H1 (cell line): ENCODE measurements around the gene ARHGAP6. TPM values are rescaled to one million over a fixed set of nuclear protein-coding genes. Genes with fewer than 3 reads are reported as not detected.

Experiments used
- CTCF ChIA-PET: fragments of 300-600 bp; sonication (Branson Sonifier 250); formaldehyde crosslinking; loops from one replicate; lab custom pipeline; 2021; ENCODE audit not compliant: partially characterized antibody; lab: Charles Lee
- POLR2A ChIA-PET: fragments of 300-600 bp; sonication (Branson Sonifier 250); formaldehyde crosslinking; loops from one replicate; lab custom pipeline; 2021; ENCODE audit warnings: inconsistent platforms; ENCODE audit not compliant: partially characterized antibody; lab: Charles Lee
- DNase-seq, 2 experiments: peaks; one replicate each; pipeline versions ENCODE4 v3.0.0 to v3.0.0-alpha.2; 2010 to 2022; ENCODE audit warnings: low spot score in 2 of 2, low read depth in 1 of 2, mixed read lengths in 1 of 2
- FAIRE-seq: peaks from 2 replicates; lab custom pipeline; 2011; peaks lifted over from hg19 to GRCh38; lab: Jason Lieb, UNC
- H2AFZ ChIP-seq: 2 replicates; pipeline ENCODE4 v1.8.1; 2012; ENCODE audit warnings: low read length, inconsistent platforms
- H2AK5ac ChIP-seq: 2 replicates; pipeline ENCODE4 v1.6.1; 2013; ENCODE audit warnings: low read depth, low read length
- H2BK120ac ChIP-seq: replicated peaks from 2 replicates; pipeline ENCODE3; 2013; ENCODE audit warnings: low read depth, low read length, inconsistent platforms
- H2BK12ac ChIP-seq: 2 replicates; pipeline ENCODE4 v1.6.1; 2013; ENCODE audit warnings: low read depth, low read length
- H2BK15ac ChIP-seq: 2 replicates; pipeline ENCODE4 v1.6.1; 2013; ENCODE audit warnings: low read length
- H2BK20ac ChIP-seq: 2 replicates; pipeline ENCODE4 v1.6.1; 2013; ENCODE audit warnings: low read length
- H2BK5ac ChIP-seq: 2 replicates; pipeline ENCODE4 v1.6.1; 2013; ENCODE audit warnings: low read depth, low read length
- H3K14ac ChIP-seq: 2 replicates; pipeline ENCODE4 v1.6.1; 2013; ENCODE audit warnings: inconsistent platforms; ENCODE audit not compliant: insufficient read length
- H3K18ac ChIP-seq: 2 replicates; pipeline ENCODE4 v1.6.1; 2013; ENCODE audit warnings: low read length; ENCODE audit errors: extremely low read depth
- H3K23ac ChIP-seq: 2 replicates; pipeline ENCODE4 v1.6.1; 2013; ENCODE audit warnings: inconsistent platforms; ENCODE audit not compliant: insufficient read length
- H3K23me2 ChIP-seq: 2 replicates; pipeline ENCODE4 v1.6.1; 2013; ENCODE audit warnings: low read depth, low read length
- H3K27ac ChIP-seq: 2 replicates; pipeline ENCODE4 v1.6.1; 2011; ENCODE audit warnings: low read depth, low read length, inconsistent platforms
- H3K27me3 ChIP-seq, 4 experiments: replicated peaks in 1 of 4; 1 replicate in 1 of 4; 2 replicates in 3 of 4; pipeline versions ENCODE4 v1.6.1 to v1.8.1; 2011 to 2013; ENCODE audit warnings: low read length in 3 of 4, mild to moderate bottlenecking in 3 of 4, inconsistent platforms in 2 of 4, mixed read lengths in 2 of 4, moderate library complexity in 1 of 4; ENCODE audit not compliant: control insufficient read depth in 3 of 4, insufficient read depth in 3 of 4; ENCODE audit errors: extremely low read depth in 1 of 4
- H3K36me3 ChIP-seq, 4 experiments: 2 replicates each; pipeline versions ENCODE4 v1.6.1 to v1.8.1; 2011 to 2013; ENCODE audit warnings: mild to moderate bottlenecking in 4 of 4, low read length in 3 of 4, moderate library complexity in 2 of 4, control low read depth in 1 of 4, inconsistent platforms in 1 of 4; ENCODE audit not compliant: insufficient read depth in 4 of 4, control insufficient read depth in 2 of 4
- H3K4ac ChIP-seq: replicated peaks from 2 replicates; pipeline ENCODE3; 2013; ENCODE audit warnings: low read length, low read depth, mixed read lengths, inconsistent platforms; ENCODE audit not compliant: insufficient read length
- H3K4me1 ChIP-seq, 4 experiments: replicated peaks in 1 of 4; 1 replicate in 1 of 4; 2 replicates in 3 of 4; pipeline versions ENCODE4 v1.6.1 to v1.8.1; 2011 to 2013; ENCODE audit warnings: low read length in 3 of 4, inconsistent platforms in 2 of 4, mixed read lengths in 1 of 4; ENCODE audit not compliant: insufficient read depth in 4 of 4, control insufficient read depth in 3 of 4
- H3K4me2 ChIP-seq, 2 experiments: 2 replicates each; pipeline versions ENCODE4 v1.6.1 to v1.8.1; 2011 to 2013; ENCODE audit warnings: low read depth in 2 of 2, low read length in 2 of 2, control low read depth in 1 of 2, inconsistent platforms in 1 of 2, mild to moderate bottlenecking in 1 of 2; ENCODE audit not compliant: insufficient read depth in 1 of 2
- H3K4me3 ChIP-seq, 4 experiments: fragments of 200-600, 300-600 bp in 1 of 4; sonication (generic), shearing (Covaris generic), sonication (Bioruptor Twin) in 1 of 4; 2 replicates each; pipeline versions ENCODE4 v1.5.1 to v1.8.1; 2011 to 2016; ENCODE audit warnings: low read length in 4 of 4, low read depth in 3 of 4, control low read depth in 2 of 4, inconsistent platforms in 2 of 4, mild to moderate bottlenecking in 2 of 4, mixed read lengths in 1 of 4, moderate library complexity in 1 of 4; ENCODE audit not compliant: insufficient read depth in 2 of 4; ENCODE audit errors: extremely low read depth in 1 of 4
- H3K56ac ChIP-seq: replicated peaks from 2 replicates; pipeline ENCODE3; 2013; ENCODE audit warnings: low read depth, mild to moderate bottlenecking, mixed read lengths, low read length, inconsistent platforms; ENCODE audit not compliant: insufficient read length
- H3K79me1 ChIP-seq: 2 replicates; pipeline ENCODE4 v1.6.1; 2013; ENCODE audit warnings: low read depth, low read length, control low read depth
- H3K79me2 ChIP-seq, 2 experiments: 2 replicates each; pipeline versions ENCODE4 v1.6.1 to v1.8.1; 2012 to 2013; ENCODE audit warnings: low read length in 2 of 2, mild to moderate bottlenecking in 2 of 2, inconsistent platforms in 1 of 2; ENCODE audit not compliant: insufficient read depth in 2 of 2, control insufficient read depth in 1 of 2
- H3K9ac ChIP-seq, 4 experiments: replicated peaks in 1 of 4; 1 replicate in 1 of 4; 2 replicates in 3 of 4; pipeline versions ENCODE4 v1.6.1 to v1.8.1; 2011 to 2013; ENCODE audit warnings: low read depth in 3 of 4, low read length in 3 of 4, control low read depth in 2 of 4, mild to moderate bottlenecking in 2 of 4, moderate library complexity in 2 of 4, inconsistent platforms in 1 of 4; ENCODE audit errors: extremely low read depth in 1 of 4
- H3K9me3 ChIP-seq, 2 experiments: 2 replicates each; pipeline versions ENCODE4 v1.6.1 to v1.8.1; 2012 to 2013; ENCODE audit warnings: mild to moderate bottlenecking in 2 of 2, moderate library complexity in 2 of 2, control low read depth in 1 of 2, inconsistent platforms in 1 of 2, low read depth in 1 of 2, low read length in 1 of 2, mixed read lengths in 1 of 2; ENCODE audit not compliant: insufficient read depth in 2 of 2
- H4K20me1 ChIP-seq, 2 experiments: replicated peaks in 1 of 2; 2 replicates each; pipeline versions ENCODE3 to v1.8.1; 2011 to 2013; ENCODE audit warnings: inconsistent platforms in 2 of 2, low read length in 2 of 2, mild to moderate bottlenecking in 1 of 2; ENCODE audit not compliant: insufficient read depth in 2 of 2, control insufficient read depth in 1 of 2
- H4K5ac ChIP-seq: 2 replicates; pipeline ENCODE4 v1.6.1; 2013; ENCODE audit warnings: low read length, low read depth, mixed read lengths, inconsistent platforms; ENCODE audit not compliant: insufficient read length
- H4K8ac ChIP-seq: 2 replicates; pipeline ENCODE4 v1.8.0; 2013; ENCODE audit warnings: mild to moderate bottlenecking, moderate library complexity, low read length, inconsistent platforms; ENCODE audit not compliant: insufficient read depth; ENCODE audit errors: extremely low read depth
- H4K91ac ChIP-seq: replicated peaks from 2 replicates; pipeline ENCODE3; 2013; ENCODE audit warnings: low read length, mixed read lengths, inconsistent platforms; ENCODE audit not compliant: insufficient read length
- HDAC6 ChIP-seq: IDR thresholded peaks from one replicate; pipeline ENCODE4 v1.7.1; 2012; ENCODE audit warnings: low read depth, mild to moderate bottlenecking, inconsistent platforms, low read length, moderate library complexity
- KDM5A ChIP-seq: fragments of 200-600 bp; IDR thresholded peaks from 2 replicates; pipeline ENCODE4 v1.7.1; 2012; ENCODE audit warnings: mild to moderate bottlenecking, low read length, inconsistent platforms, mixed read lengths
- polyA plus RNA-seq, 7 experiments: library from polyadenylated mRNA; depleted of rRNA in 3 of 7; stranded (reverse) in 5 of 7; unstranded in 2 of 7; fragments of >200 nt in 5 of 7; fragments of 200-250 nt in 2 of 7; gene quantifications; 1 replicate in 5 of 7; 2 replicates in 1 of 7; 4 replicates in 1 of 7; pipeline versions ENCODE4 v1.2.1 to v1.2.3, GENCODE V29; 2011 to 2013; ENCODE audit warnings: missing spikeins in 2 of 7, mixed read lengths in 2 of 7
- total RNA-seq: library from RNA; stranded (reverse); fragmentation: NEBNext Ultra II Directional; extraction: Animal tissue kit (Norgen Biotek cat#: 25700); gene quantifications from 2 replicates; pipeline ENCODE4 v1.2.1, GENCODE V29; 2021

ARHGAP6 gene
- total and polyA plus RNA-seq, 2 of the 8 experiments (the other 6 are each of a cell fraction or from before 2014, with no cell fraction given), result 0.35 to 0.82 TPM

DNA sequence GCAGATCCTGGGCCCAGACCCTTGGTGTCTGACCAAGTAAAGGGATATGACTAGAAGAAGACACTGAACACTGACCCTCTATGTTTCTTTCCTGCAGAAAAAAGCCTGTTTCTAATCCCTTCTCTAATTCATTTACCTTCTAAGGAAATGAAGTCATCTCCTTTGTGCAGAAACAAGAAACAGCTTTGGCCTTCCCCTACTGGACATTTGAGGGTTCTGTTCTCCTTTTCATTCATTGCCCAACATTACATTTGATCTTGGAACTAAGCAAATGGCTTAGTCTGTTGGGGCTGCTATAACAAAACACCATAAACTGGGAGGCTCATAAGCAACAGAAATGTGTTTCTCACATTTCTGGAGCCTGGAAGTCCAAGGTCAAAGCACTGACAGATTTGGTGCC lies 534.6 kb downstream of the ARHGAP6 start:
- Histone ChIP-seq H3K23me2 (no peaks in the 10 kb centered on the region), H2BK20ac (no peak overlapping the region), H4K5ac (no peak overlapping the region), H3K9me3 (no peaks in the 10 kb centered on the region), H3K4me1 (no peaks in the 10 kb centered on the region; a peak in 1 of 7 replicates), H2BK5ac (no peak overlapping the region), H3K9ac (no peak overlapping the region), H3K18ac (no peak overlapping the region), H2AK5ac (no peak overlapping the region), H4K8ac (no peak overlapping the region), H3K4ac (no peak overlapping the region), H2BK15ac (no peak overlapping the region), H3K36me3 (no peaks in the 10 kb centered on the region), H3K27me3 (no peaks in the 10 kb centered on the region), H3K4me3 (no peak overlapping the region), H3K4me2 (no peak overlapping the region), H4K20me1 (no peaks in the 10 kb centered on the region), H3K23ac (no peak overlapping the region), H3K79me2 (no peaks in the 10 kb centered on the region), H2BK12ac (no peak overlapping the region), H4K91ac (no peak overlapping the region), H2AFZ (no peak overlapping the region), H3K27ac (no peak overlapping the region), H2BK120ac (no peak overlapping the region), H3K14ac (no peak overlapping the region), H3K56ac (no peak overlapping the region), H3K79me1 (no peaks in the 10 kb centered on the region)
- ChIA-PET CTCF (no interaction called here), POLR2A (no interaction called here)
- DNase-seq (no peak), FAIRE-seq (no peak)
- no peak for TF ChIP-seq HDAC6
- no peak for TF ChIP-seq KDM5A
